GM12878 (cell line): ENCODE measurements around the gene ITPRIPL2. TPM values are rescaled to one million over a fixed set of nuclear protein-coding genes. Genes with fewer than 3 reads are reported as not detected.

ENCODE experiments used
- ATAC-seq: fragments of 200-7000 bp; cut with Tn5 transposase; 3 replicates; pipeline ENCODE4 v1.9.1; 2020; ENCODE audit warnings: mild to moderate bottlenecking, moderate library complexity
- BruUV-seq: library from RNA; stranded (reverse); fragments of 400-500 nt; replicated peaks from 2 replicates; lab custom pipeline; 2021; lab: Mats Ljungman, UMichigan
- CTCF ChIA-PET: fragments of 300-600 bp; sonication (Branson Sonifier 250); formaldehyde crosslinking; extraction: SDS; loops from one replicate; lab custom pipeline; 2021; ENCODE audit warnings: inconsistent platforms; lab: Yijun Ruan, JAX
- POLR2A ChIA-PET: fragments of 350-600 bp; formaldehyde crosslinking; extraction: SDS; loops from one replicate; lab custom pipeline; 2021; ENCODE audit warnings: inconsistent platforms; lab: Charles Lee
- RAD21 ChIA-PET: fragments of 300-600 bp; sonication (Branson Sonifier 250); formaldehyde crosslinking; loops from one replicate; lab custom pipeline; 2023; ENCODE audit warnings: antibody characterized with exemption; ENCODE audit not compliant: unreplicated experiment; lab: Charles Lee
- SMC1A ChIA-PET: fragments of 300-600 bp; sonication (Branson Sonifier 250); formaldehyde crosslinking; loops from one replicate; lab custom pipeline; 2023; ENCODE audit not compliant: unreplicated experiment, uncharacterized antibody; lab: Charles Lee
- DNase-seq: peaks from one replicate; pipeline ENCODE4 v3.0.0-alpha.2; 2011; ENCODE audit warnings: low read depth, low spot score
- FAIRE-seq: peaks from 3 replicates; lab custom pipeline; 2011; peaks lifted over from hg19 to GRCh38; lab: Jason Lieb, UNC
- H2AFZ ChIP-seq: 2 replicates; pipeline ENCODE4 v1.6.0; 2011; ENCODE audit warnings: low read depth, low read length, control low read depth; ENCODE audit not compliant: control insufficient read depth
- H3K27ac ChIP-seq: 2 replicates; pipeline ENCODE4 v1.5.1; 2011; ENCODE audit warnings: control low read depth; ENCODE audit not compliant: control insufficient read depth, insufficient read depth
- H3K27me3 ChIP-seq, 2 experiments: replicated peaks in 1 of 2; 2 replicates each; pipeline versions ENCODE4 v1.6.0 to v1.6.1; 2011; ENCODE audit warnings: low read length in 1 of 2; ENCODE audit not compliant: control insufficient read depth in 2 of 2, insufficient read depth in 2 of 2
- H3K36me3 ChIP-seq, 2 experiments: 2 replicates each; pipeline ENCODE4 v1.5.1; 2011; ENCODE audit warnings: low read length in 1 of 2; ENCODE audit not compliant: control insufficient read depth in 2 of 2, insufficient read depth in 2 of 2
- H3K4me1 ChIP-seq: 2 replicates; pipeline ENCODE4 v1.6.1; 2011; ENCODE audit warnings: mild to moderate bottlenecking, low read length, moderate library complexity, mixed read lengths; ENCODE audit not compliant: control insufficient read depth, insufficient read depth
- H3K4me2 ChIP-seq: 2 replicates; pipeline ENCODE4 v1.6.0; 2011; ENCODE audit warnings: control low read depth; ENCODE audit not compliant: control insufficient read depth, insufficient read depth
- H3K4me3 ChIP-seq: fragments of 200-600 bp; sonication (generic); 2 replicates; pipeline ENCODE4 v1.5.1; 2016
- H3K79me2 ChIP-seq: 2 replicates; pipeline ENCODE4 v1.6.0; 2011; ENCODE audit warnings: low read length; ENCODE audit not compliant: control insufficient read depth, insufficient read depth
- H3K9ac ChIP-seq: 2 replicates; pipeline ENCODE4 v1.8.0; 2011; ENCODE audit warnings: low read length, control low read depth, mixed read lengths; ENCODE audit not compliant: control insufficient read depth, insufficient read depth
- H3K9me3 ChIP-seq: replicated peaks from 3 replicates; pipeline ENCODE4 v1.5.1; 2011; ENCODE audit warnings: mild to moderate bottlenecking, low read length; ENCODE audit not compliant: control insufficient read depth, insufficient read depth
- H4K20me1 ChIP-seq: 2 replicates; pipeline ENCODE4 v1.6.0; 2011; ENCODE audit not compliant: control insufficient read depth, insufficient read depth
- ASH2L ChIP-seq: fragments of 300-600, 200-600 bp; sonication (generic); IDR thresholded peaks from 2 replicates; pipeline ENCODE4 v1.6.1; 2017; ENCODE audit warnings: low read depth, mild to moderate bottlenecking, borderline replicate concordance
- ATF7 ChIP-seq: fragments of 450-650 bp; IDR thresholded peaks from 2 replicates; pipeline ENCODE4 v1.6.1; 2016; ENCODE audit warnings: low read depth, mild to moderate bottlenecking
- ELK1 ChIP-seq: IDR thresholded peaks from 2 replicates; pipeline ENCODE4 v1.6.1; 2012; ENCODE audit warnings: low read depth, low read length, improper control_type of control experiment
- EP300 ChIP-seq, 2 experiments: fragments of 150-350 bp in 1 of 2; IDR thresholded peaks; 2 replicates each; pipeline ENCODE4 v1.6.1; 2011 to 2012; ENCODE audit warnings: low read depth in 2 of 2, low read length in 2 of 2, borderline replicate concordance in 1 of 2, improper control_type of control experiment in 1 of 2, inconsistent platforms in 1 of 2; ENCODE audit not compliant: control insufficient read depth in 1 of 2
- FOS ChIP-seq: IDR thresholded peaks from 3 replicates; pipeline ENCODE4 v1.6.1; 2011; ENCODE audit warnings: borderline replicate concordance; ENCODE audit not compliant: insufficient read length; ENCODE audit errors: extremely low read depth
- HSF1 ChIP-seq: fragments of 150-350 bp; IDR thresholded peaks from 2 replicates; pipeline ENCODE4 v1.6.1; 2014; ENCODE audit warnings: mild to moderate bottlenecking, low read depth, low read length
- KDM1A ChIP-seq: fragments of 200-600 bp; sonication (generic); IDR thresholded peaks from 2 replicates; pipeline ENCODE4 v1.6.1; 2016; ENCODE audit warnings: borderline replicate concordance
- KLF5 ChIP-seq: fragments of 450-650 bp; IDR thresholded peaks from 2 replicates; pipeline ENCODE4 v1.6.1; 2014; ENCODE audit warnings: mild to moderate bottlenecking; ENCODE audit not compliant: partially characterized antibody
- MEF2A ChIP-seq: IDR thresholded peaks from 2 replicates; pipeline ENCODE4 v1.6.1; 2011; ENCODE audit warnings: low read depth, mild to moderate bottlenecking, low read length, moderate library complexity; ENCODE audit not compliant: insufficient read depth
- MLLT1 ChIP-seq: fragments of 450-650 bp; IDR thresholded peaks from 2 replicates; pipeline ENCODE4 v1.6.1; 2016; ENCODE audit warnings: mild to moderate bottlenecking
- NFXL1 ChIP-seq: fragments of 450-650 bp; IDR thresholded peaks from 2 replicates; pipeline ENCODE4 v1.6.1; 2017; ENCODE audit warnings: antibody characterized with exemption, mild to moderate bottlenecking, borderline replicate concordance
- RCOR1 ChIP-seq: conservative IDR thresholded peaks from 2 replicates; pipeline ENCODE4 v1.6.1; 2012; ENCODE audit warnings: low read depth, low read length, improper control_type of control experiment
- RUNX3 ChIP-seq: IDR thresholded peaks from 2 replicates; pipeline ENCODE4 v1.6.1; 2012; ENCODE audit warnings: low read length, inconsistent platforms
- TBL1XR1 ChIP-seq: IDR thresholded peaks from 2 replicates; pipeline ENCODE4 v1.6.1; 2012; ENCODE audit warnings: low read depth, low read length, improper control_type of control experiment
- ZNF622 ChIP-seq: fragments of 450-650 bp; IDR thresholded peaks from 2 replicates; pipeline ENCODE4 v1.6.1; 2017; ENCODE audit warnings: mild to moderate bottlenecking, inconsistent platforms
- WGBS: methylation state at CpG from one replicate; pipeline ENCODE4 v1.1.6; 2016; ENCODE audit warnings: low lambda C conversion rate; ENCODE audit not compliant: insufficient replicate concordance, insufficient coverage; ENCODE audit errors: missing lambda C conversion rate; 5-methylcytosine and 5-hydroxymethylcytosine counted together
- in situ Hi-C: fragments of 300-500 bp; cut with MboI; formaldehyde crosslinking; loops from 9 replicates; pipeline ENCODE4 v1.14.3; 2018; ENCODE audit warnings: mixed read lengths
- intact Hi-C: fragments of 100-400 bp; cut with micrococcal nuclease; formaldehyde crosslinking; loops from one replicate; pipeline ENCODE4 v1.14.2; 2022; ENCODE audit not compliant: unreplicated experiment
- polyA plus RNA-seq, 11 experiments: library from polyadenylated mRNA; depleted of rRNA in 4 of 11; unstranded in 6 of 11; stranded (reverse) in 5 of 11; fragments of >200 nt; fragmentation: Nextera tagmentation in 4 of 11; fragmentation: Illumina TruSeq in 1 of 11; extraction: Ambion mirVana in 4 of 11; extraction: Trizol in 1 of 11; gene quantifications; 1 replicate in 1 of 11; 2 replicates in 10 of 11; pipeline versions ENCODE4 v1.2.1 to v1.2.3, GENCODE V29; 2011 to 2016; ENCODE audit warnings: inconsistent platforms in 2 of 11, missing spikeins in 2 of 11, low read depth in 1 of 11
- total RNA-seq, 4 experiments: library from RNA; depleted of rRNA in 3 of 4; stranded (reverse); fragments of >200 nt in 3 of 4; fragmentation: Illumina TruSeq in 1 of 4; extraction: Trizol in 1 of 4; gene quantifications; 2 replicates each; pipeline versions ENCODE4 v1.2.1 to v1.2.3, GENCODE V29; 2013 to 2021

Gene ITPRIPL2
- total and polyA plus RNA-seq, 10 of the 15 experiments (the other 5 are each of a cell fraction or from before 2014, with no cell fraction given) = 0.48 to 14.3 (median 3.5) TPM

- Histone ChIP-seq H3K9ac (no peak overlapping the region), H3K79me2 (no peaks in the 10 kb centered on the region), H2AFZ (0 out of 2 replicates have a peak overlapping the region, but pooled peaks have one; percentile 10), H3K27ac (no peak overlapping the region; the same call in 1 of the 2 replicates), H3K4me2 (peak overlapping the region; percentile 44; the same call in 1 of the 2 replicates), H3K36me3 (no peaks in the 10 kb centered on the region), H3K4me3 (no peak overlapping the region), H3K4me1 (peaks cover 24% of the 10 kb centered on the region), H4K20me1 (no peaks in the 10 kb centered on the region), H3K27me3 (no peaks in the 10 kb centered on the region), H3K9me3 (no peaks in the 10 kb centered on the region)
- ATAC-seq = peak; percentile 66
- no peak for DNase-seq
- ChIA-PET SMC1A (interaction anchor here (0.5 to 5.4 kb wide), 8 partner anchors 10 to 447 kb away, joined by 3 to 36 read pairs (median 6); partner anchors contain the start of gene VPS35L), POLR2A (interaction anchor here (0.6 to 1.7 kb wide), 4 partner anchors 8 to 394 kb away, joined by 4 to 9 read pairs (median 6); no protein-coding TSS in a partner anchor), RAD21 (interaction anchor here (0.7 to 3.3 kb wide), 4 partner anchors 9 to 22 kb away, joined by 4 to 11 read pairs (median 5); no protein-coding TSS in a partner anchor), CTCF (interaction anchor here (0.7 to 2.0 kb wide), 9 partner anchors 11 to 394 kb away, joined by 3 to 7 read pairs (median 3); no protein-coding TSS in a partner anchor)
- in situ Hi-C loops = no loop called here
- intact Hi-C loops = no loop called here
- 70% methylated on average over 9 of the region's 9 CpGs for WGBS
- no TSS peak for BruUV-seq
- FAIRE-seq = no peak
- 0 out of 2 replicates have a peak, but pooled peaks have one; percentile 13 for TF ChIP-seq ATF7
- no peak for TF ChIP-seq TBL1XR1
- TF ChIP-seq FOS = no peak
- TF ChIP-seq RUNX3 = peak; percentile 29; the same call in 1 of the 2 replicates
- no peak for TF ChIP-seq NFXL1
- TF ChIP-seq HSF1 = no peak
- TF ChIP-seq ZNF622 = no peak
- no peak for TF ChIP-seq ELK1
- TF ChIP-seq RCOR1 = no peak
- no peak for TF ChIP-seq MEF2A
- no peak for TF ChIP-seq KLF5
- TF ChIP-seq EP300 (IDR thresholded peaks at IDR 0.05; ENCODE audit: borderline replicate concordance in 1 of 2, control insufficient read depth in 1 of 2, low read depth in 2 of 2, low read length in 2 of 2) = no peak
- no peak for TF ChIP-seq KDM1A
- no peak for TF ChIP-seq MLLT1
- TF ChIP-seq ASH2L = no peak
These were observed 5.1 kb upstream of the ITPRIPL2 start for GRCh38 chr16:19108409-19109287.
